CD4-positive, alpha-beta T cell (primary cell): ENCODE measurements around the gene PHF13. TPM values are rescaled to one million over a fixed set of nuclear protein-coding genes. Genes with fewer than 3 reads are reported as not detected.

Source experiments
- ATAC-seq: fragments of 200-7000 bp; cut with Tn5 transposase; one replicate; pipeline ENCODE4 v1.10.0; 2022; ENCODE audit warnings: mild to moderate bottlenecking; ENCODE audit not compliant: poor library complexity
- CTCF ChIA-PET: fragments of 350-600 bp; sonication (Branson Sonifier 250); formaldehyde crosslinking; loops from one replicate; lab custom pipeline; 2021; ENCODE audit warnings: antibody characterized with exemption, inconsistent platforms; lab: Charles Lee
- POLR2A ChIA-PET: fragments of 350-600 bp; sonication (Branson Sonifier 250); formaldehyde crosslinking; loops from one replicate; lab custom pipeline; 2021; ENCODE audit warnings: antibody characterized with exemption, inconsistent platforms; lab: Charles Lee
- DNase-seq, 14 experiments: peaks; one replicate each; pipeline ENCODE4 v3.0.0-alpha.2; 2013 to 2020; ENCODE audit warnings: mixed read lengths in 2 of 14
- H3K27ac ChIP-seq, 2 donors: one replicate each; pipeline versions ENCODE4 v1.5.1 to v1.7.0; 2013; ENCODE audit warnings: low read length in 2 of 2, low read depth in 1 of 2, mild to moderate bottlenecking in 1 of 2
- H3K27me3 ChIP-seq, 2 experiments: 1 replicate in 1 of 2; 2 replicates in 1 of 2; pipeline versions ENCODE4 v1.6.1 to v1.7.0; 2013; ENCODE audit warnings: low read length in 2 of 2, control low read depth in 1 of 2, mild to moderate bottlenecking in 1 of 2, moderate library complexity in 1 of 2; ENCODE audit not compliant: insufficient read depth in 2 of 2, control insufficient read depth in 1 of 2
- H3K36me3 ChIP-seq: one replicate; pipeline ENCODE4 v1.6.1; 2013; ENCODE audit warnings: low read length, control low read depth; ENCODE audit not compliant: insufficient read depth
- H3K4me1 ChIP-seq: one replicate; pipeline ENCODE4 v1.6.1; 2013; ENCODE audit warnings: low read length, control low read depth; ENCODE audit not compliant: insufficient read depth
- H3K4me3 ChIP-seq: one replicate; pipeline ENCODE4 v1.5.1; 2013; ENCODE audit warnings: mild to moderate bottlenecking, low read length, moderate library complexity
- H3K9me3 ChIP-seq, 2 experiments: 1 replicate in 1 of 2; 2 replicates in 1 of 2; pipeline versions ENCODE4 v1.6.1 to v1.7.0; 2013; ENCODE audit warnings: low read length in 2 of 2, mild to moderate bottlenecking in 2 of 2, control low read depth in 1 of 2, moderate library complexity in 1 of 2; ENCODE audit not compliant: control insufficient read depth in 1 of 2, insufficient read depth in 1 of 2
- H3K27ac Mint-ChIP-seq: one replicate; pipeline ENCODE4 v1.8.0; 2020; ENCODE audit warnings: mixed read lengths
- H3K27me3 Mint-ChIP-seq: one replicate; pipeline ENCODE4 v1.8.0; 2021; ENCODE audit warnings: mixed read lengths
- H3K36me3 Mint-ChIP-seq: one replicate; pipeline ENCODE4 v1.8.0; 2021; ENCODE audit warnings: low read depth, mixed read lengths
- H3K4me1 Mint-ChIP-seq: one replicate; pipeline ENCODE4 v1.8.0; 2021; ENCODE audit warnings: low read depth, mixed read lengths
- H3K4me3 Mint-ChIP-seq: one replicate; pipeline ENCODE4 v1.8.0; 2020; ENCODE audit warnings: mild to moderate bottlenecking, mixed read lengths
- H3K9me3 Mint-ChIP-seq: one replicate; pipeline ENCODE4 v1.8.0; 2020; ENCODE audit warnings: mixed read lengths
- intact Hi-C, 2 experiments: fragments of 100-400 bp; cut with DNase I in 1 of 2; cut with micrococcal nuclease in 1 of 2; formaldehyde crosslinking; loops; one replicate each; pipeline versions ENCODE4 v1.15.1 to v1.9.0; 2023 to 2025; cut with DNase I, micrococcal nuclease
- total RNA-seq, 174 experiments: library from RNA in 2 of 174; stranded (reverse) in 2 of 174; gene quantifications; one replicate each; pipeline ENCODE4 v1.2.3 and lab custom pipeline; 2021 to 2026
- TF ChIP-seq, protein P1 (sequence below): fragments of 200-600 bp; IDR thresholded peaks from one replicate; pipeline ENCODE4 v1.8.0; 2022; ENCODE audit warnings: antibody characterized with exemption, mild to moderate bottlenecking

Gene PHF13
- total RNA-seq, 2 experiments from 2014 or later: 4.0 to 4.9 TPM

- peak within 1 kb of the TSS; percentile 94 for H3K4me3 Mint-ChIP-seq
- Histone ChIP-seq H3K27me3 (no peaks in the 10 kb centered on the region), H3K4me1 (peaks cover 31% of the 10 kb centered on the region), H3K27ac (peak within 1 kb of the TSS in 1 of 2 donors; percentile 38), H3K4me3 (peak within 1 kb of the TSS; percentile 72), H3K36me3 (peaks cover 40% of the 10 kb centered on the region), H3K9me3 (no peaks in the 10 kb centered on the region)
- ChIA-PET POLR2A (interaction anchor here (0.9 to 3.7 kb wide), 6 partner anchors 9 to 134 kb away, joined by 3 to 28 read pairs (median 4); partner anchors contain the start of genes KLHL21, PLEKHG5 and ZBTB48), CTCF (interaction anchor here (1.5 to 3.2 kb wide), 3 partner anchors 9 to 70 kb away, joined by 3 to 15 read pairs (median 6); partner anchors contain the start of genes KLHL21, NOL9 and TAS1R1)
- no peaks in the 10 kb centered on the region for H3K9me3 Mint-ChIP-seq
- intact Hi-C loops: loop anchor here (1.0 to 5.0 kb wide), 9 partner anchors 12 to 158 kb away; partner anchors contain the start of genes NOL9 (in 2 of the 2), ZBTB48 (in 2 of the 2), DNAJC11 (in 1 of the 2) and KLHL21 (in 1 of the 2)
- DNase-seq: peak; percentile 86 to 95 (median 90)
- peak within 1 kb of the TSS; percentile 84 for H3K27ac Mint-ChIP-seq
- TF ChIP-seq, protein P1, sequence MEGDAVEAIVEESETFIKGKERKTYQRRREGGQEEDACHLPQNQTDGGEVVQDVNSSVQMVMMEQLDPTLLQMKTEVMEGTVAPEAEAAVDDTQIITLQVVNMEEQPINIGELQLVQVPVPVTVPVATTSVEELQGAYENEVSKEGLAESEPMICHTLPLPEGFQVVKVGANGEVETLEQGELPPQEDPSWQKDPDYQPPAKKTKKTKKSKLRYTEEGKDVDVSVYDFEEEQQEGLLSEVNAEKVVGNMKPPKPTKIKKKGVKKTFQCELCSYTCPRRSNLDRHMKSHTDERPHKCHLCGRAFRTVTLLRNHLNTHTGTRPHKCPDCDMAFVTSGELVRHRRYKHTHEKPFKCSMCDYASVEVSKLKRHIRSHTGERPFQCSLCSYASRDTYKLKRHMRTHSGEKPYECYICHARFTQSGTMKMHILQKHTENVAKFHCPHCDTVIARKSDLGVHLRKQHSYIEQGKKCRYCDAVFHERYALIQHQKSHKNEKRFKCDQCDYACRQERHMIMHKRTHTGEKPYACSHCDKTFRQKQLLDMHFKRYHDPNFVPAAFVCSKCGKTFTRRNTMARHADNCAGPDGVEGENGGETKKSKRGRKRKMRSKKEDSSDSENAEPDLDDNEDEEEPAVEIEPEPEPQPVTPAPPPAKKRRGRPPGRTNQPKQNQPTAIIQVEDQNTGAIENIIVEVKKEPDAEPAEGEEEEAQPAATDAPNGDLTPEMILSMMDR: peak; percentile 31
- H3K4me1 Mint-ChIP-seq: peaks cover 29% of the 10 kb centered on the region
- ATAC-seq: peak; percentile 98
- peaks cover 48% of the 10 kb centered on the region for H3K36me3 Mint-ChIP-seq
- H3K27me3 Mint-ChIP-seq: no peaks in the 10 kb centered on the region
Observed at GRCh38 chr1:6624710-6625583, 11.4 kb downstream of the PHF13 start, which contains the start of gene THAP3. TSS of gene THAP3 (plus strand) at chr1:6624868. CDS start at chr1:6625219, 351 bp downstream.

DNA sequence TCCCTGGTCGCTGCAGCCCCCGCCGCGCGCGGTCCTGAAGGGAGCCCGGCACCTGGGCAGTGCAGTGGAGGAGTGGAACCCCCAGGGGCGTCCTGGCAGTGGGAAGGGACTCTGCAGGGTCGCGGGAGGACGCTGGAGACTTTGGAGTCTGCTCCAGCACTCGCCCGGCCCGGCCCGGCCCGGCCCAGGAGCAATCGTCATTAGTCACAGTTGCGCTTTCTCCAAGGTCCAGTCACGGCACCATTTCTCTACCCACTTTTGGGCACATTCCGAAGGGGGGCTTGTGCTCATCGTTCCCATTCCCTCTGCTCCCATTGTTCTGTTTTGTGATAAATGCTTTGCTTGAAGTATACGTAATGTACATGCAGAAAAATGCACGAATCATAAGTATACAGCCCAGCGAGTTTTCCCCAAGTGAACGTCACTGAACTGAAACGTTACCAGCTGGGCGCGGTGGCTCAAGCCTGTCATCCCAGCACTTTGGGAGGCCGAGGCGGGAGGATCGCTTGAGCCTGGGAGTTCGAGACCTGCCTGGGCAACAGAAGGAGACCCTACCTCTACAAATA lies 12.1 kb downstream of the PHF13 start:
- Histone ChIP-seq H3K27ac (peak overlapping the region in 1 of 2 donors; percentile 35), H3K4me3 (peak overlapping the region; percentile 72), H3K9me3 (no peaks in the 10 kb centered on the region), H3K27me3 (no peaks in the 10 kb centered on the region), H3K4me1 (peaks cover 31% of the 10 kb centered on the region), H3K36me3 (peaks cover 39% of the 10 kb centered on the region)
- POLR2A ChIA-PET: interaction anchor here (0.6 to 3.7 kb wide), 6 partner anchors 10 to 135 kb away, joined by 3 to 28 read pairs (median 4); partner anchors contain the start of genes KLHL21, PLEKHG5 and ZBTB48
- TF ChIP-seq, protein P1: no peak
- ATAC-seq (no peak), DNase-seq (no peak)
- H3K9me3 Mint-ChIP-seq: no peaks in the 10 kb centered on the region
- peak overlapping the region; percentile 84 for H3K27ac Mint-ChIP-seq
- intact Hi-C loops: loop anchor here (1.0 to 5.0 kb wide), 9 partner anchors 12 to 157 kb away; partner anchors contain the start of genes NOL9 (in 2 of the 2), ZBTB48 (in 2 of the 2), DNAJC11 (in 1 of the 2) and KLHL21 (in 1 of the 2)
- no peaks in the 10 kb centered on the region for H3K27me3 Mint-ChIP-seq
- peak overlapping the region; percentile 94 for H3K4me3 Mint-ChIP-seq
- CTCF ChIA-PET: interaction anchor here (1.5 to 3.2 kb wide), 2 partner anchors 23 to 71 kb away, joined by 6 to 15 read pairs; partner anchors contain the start of genes KLHL21, NOL9 and TAS1R1
- peaks cover 47% of the 10 kb centered on the region for H3K36me3 Mint-ChIP-seq
- peaks cover 29% of the 10 kb centered on the region for H3K4me1 Mint-ChIP-seq

- no peak for ATAC-seq
- peaks cover 29% of the 10 kb centered on the region for H3K4me1 Mint-ChIP-seq
- H3K4me3 Mint-ChIP-seq: peak overlapping the region; percentile 94
- Histone ChIP-seq H3K27ac (no peak overlapping the region), H3K4me1 (peaks cover 31% of the 10 kb centered on the region), H3K36me3 (peaks cover 29% of the 10 kb centered on the region), H3K4me3 (no peak overlapping the region), H3K9me3 (no peaks in the 10 kb centered on the region), H3K27me3 (no peaks in the 10 kb centered on the region)
- no peak overlapping the region for H3K27ac Mint-ChIP-seq
- POLR2A ChIA-PET: no interaction called here
- intact Hi-C loops: loop anchor here in 1 of 2 experiments (5.0 kb wide), 1 partner anchor 75 kb away; the partner anchor contains the start of gene NOL9
- TF ChIP-seq, protein P1: no peak
- DNase-seq: no peak
- CTCF ChIA-PET: interaction anchor here (0.8 kb wide), 1 partner anchor 73 kb away, joined by 3 read pairs; the partner anchor contains the start of gene NOL9
- H3K36me3 Mint-ChIP-seq: peaks cover 39% of the 10 kb centered on the region
- no peaks in the 10 kb centered on the region for H3K27me3 Mint-ChIP-seq
- H3K9me3 Mint-ChIP-seq: no peaks in the 10 kb centered on the region
Observed at GRCh38 chr1:6627031-6627430, 13.5 kb downstream of the PHF13 start.
